Esophagus muscularis mucosa (tissue), 4 donors: ENCODE data around the gene OR6T1.

ENCODE experiments used
- CTCF ChIP-seq, 3 experiments: fragments of 200-600 bp in 2 of 3; fragments of 450-650 bp in 1 of 3; sonication (generic) in 2 of 3; IDR thresholded peaks; one replicate each; pipeline ENCODE4 v1.5.1; 2017 to 2019; ENCODE audit warnings: antibody characterized with exemption in 3 of 3, mild to moderate bottlenecking in 2 of 3, moderate library complexity in 1 of 3
- EP300 ChIP-seq: sonication (generic); formaldehyde crosslinking; IDR thresholded peaks from one replicate; pipeline ENCODE4 v1.6.1; 2017; ENCODE audit warnings: antibody characterized with exemption
- POLR2A ChIP-seq: fragments of 450-650 bp; IDR thresholded peaks from one replicate; pipeline ENCODE4 v1.6.1; 2017; ENCODE audit warnings: antibody characterized with exemption, moderate library complexity, mild to moderate bottlenecking, low read depth

- TF ChIP-seq CTCF (IDR thresholded peaks at IDR 0.05) (no peak), POLR2A (no peak), EP300 (no peak)
Measured at GRCh38 chr11:123943738-123944137, at the start of gene OR6T1.
